Fibroblast of lung (primary cell): ENCODE measurements around the gene CAMK1G. TPM values are rescaled to one million over a fixed set of nuclear protein-coding genes. Genes with fewer than 3 reads are reported as not detected.

Experiments used
- DNase-seq, 2 donors: peaks; one replicate each; pipeline versions ENCODE4 v3.0.0 to v3.0.0-alpha.2; 2010; ENCODE audit warnings: low read depth in 2 of 2
- H2AFZ ChIP-seq: 2 replicates; pipeline ENCODE4 v1.5.1; 2012; ENCODE audit warnings: low read length, control low read depth, inconsistent platforms
- H3K27ac ChIP-seq: 2 replicates; pipeline ENCODE4 v1.5.1; 2011; ENCODE audit warnings: low read length, control low read depth; ENCODE audit not compliant: insufficient read depth
- H3K27me3 ChIP-seq: 2 replicates; pipeline ENCODE4 v1.5.1; 2011; ENCODE audit warnings: mild to moderate bottlenecking, low read length; ENCODE audit not compliant: control insufficient read depth, insufficient read depth
- H3K36me3 ChIP-seq: 2 replicates; pipeline ENCODE4 v1.5.1; 2011; ENCODE audit warnings: low read length; ENCODE audit not compliant: control insufficient read depth, insufficient read depth
- H3K4me1 ChIP-seq: 2 replicates; pipeline ENCODE4 v1.5.1; 2011; ENCODE audit warnings: low read length; ENCODE audit not compliant: control insufficient read depth, insufficient read depth; ENCODE audit errors: extremely low read depth
- H3K4me2 ChIP-seq: 2 replicates; pipeline ENCODE4 v1.5.1; 2011; ENCODE audit warnings: low read length, control low read depth; ENCODE audit not compliant: insufficient read depth; ENCODE audit errors: extremely low read depth
- H3K4me3 ChIP-seq, 4 experiments: fragments of 200-600 bp in 1 of 4; sonication (generic) in 1 of 4; replicated peaks in 1 of 4; 2 replicates each; pipeline ENCODE4 v1.5.1; 2011 to 2016; ENCODE audit warnings: low read length in 4 of 4, low read depth in 3 of 4, mild to moderate bottlenecking in 3 of 4, control low read depth in 2 of 4, inconsistent platforms in 1 of 4, mixed read lengths in 1 of 4; ENCODE audit not compliant: insufficient read depth in 1 of 4; ENCODE audit errors: control extremely low read depth in 1 of 4
- H3K79me2 ChIP-seq: 2 replicates; pipeline ENCODE4 v1.5.1; 2012; ENCODE audit warnings: mild to moderate bottlenecking, low read length, inconsistent platforms; ENCODE audit not compliant: control insufficient read depth, insufficient read depth
- H3K9ac ChIP-seq: 2 replicates; pipeline ENCODE4 v1.5.1; 2011; ENCODE audit warnings: mild to moderate bottlenecking, low read length, control low read depth; ENCODE audit not compliant: insufficient read depth
- H3K9me3 ChIP-seq: 2 replicates; pipeline ENCODE4 v1.5.1; 2012; ENCODE audit warnings: low read depth, low read length; ENCODE audit not compliant: control insufficient read depth, insufficient read depth
- H4K20me1 ChIP-seq: 2 replicates; pipeline ENCODE4 v1.5.1; 2011; ENCODE audit warnings: low read length; ENCODE audit not compliant: control insufficient read depth, insufficient read depth; ENCODE audit errors: extremely low read depth
- EZH2 ChIP-seq: IDR thresholded peaks from 2 replicates; pipeline ENCODE4 v1.5.1; 2012; ENCODE audit warnings: low read length, control low read depth, mild to moderate bottlenecking; ENCODE audit errors: missing control alignments
- polyA plus RNA-seq, 2 donors: library from polyadenylated mRNA; depleted of rRNA in 1 of 2; stranded (reverse) in 1 of 2; unstranded in 1 of 2; fragments of >200 nt; gene quantifications; 2 replicates each; pipeline ENCODE4 v1.2.1, GENCODE V29; 2011 to 2012; ENCODE audit warnings: missing spikeins in 1 of 2
- total RNA-seq: library from RNA; depleted of rRNA; stranded (reverse); fragments of >200 nt; gene quantifications from 2 replicates; pipeline ENCODE4 v1.2.1, GENCODE V29; 2014
- TF ChIP-seq, protein P1 (sequence below), 2 donors: IDR thresholded peaks in 1 of 2; conservative IDR thresholded peaks in 1 of 2; 1 replicate in 1 of 2; 2 replicates in 1 of 2; pipeline ENCODE4 v1.5.1; 2011 to 2012; ENCODE audit warnings: low read length in 2 of 2, control low read depth in 1 of 2, inconsistent platforms in 1 of 2, low read depth in 1 of 2, mild to moderate bottlenecking in 1 of 2

Gene CAMK1G
- total and polyA plus RNA-seq, 2 donors (not counting 1 experiment from before 2014, with no cell fraction given), result 0.96 to 1.7 TPM

DNA sequence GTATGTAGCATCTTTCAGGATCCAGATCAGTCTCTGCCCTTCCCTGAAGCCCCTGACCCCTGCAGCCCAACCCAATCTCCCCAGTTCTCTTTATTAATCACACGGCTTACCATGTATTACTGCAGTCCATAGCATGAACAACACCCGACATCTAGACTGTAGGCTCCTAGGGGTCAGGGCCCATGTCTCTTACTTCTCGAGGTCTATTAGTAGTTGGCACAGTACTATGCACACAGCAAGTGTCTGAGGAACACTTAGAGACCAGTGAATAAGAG is 27.1 kb downstream of the CAMK1G start:
- Histone ChIP-seq H3K27me3 (no peaks in the 10 kb centered on the region), H3K9ac (no peak overlapping the region), H3K4me3 (no peak overlapping the region), H4K20me1 (no peaks in the 10 kb centered on the region), H3K79me2 (no peaks in the 10 kb centered on the region), H2AFZ (no peak overlapping the region), H3K36me3 (no peaks in the 10 kb centered on the region), H3K4me1 (no peaks in the 10 kb centered on the region), H3K27ac (no peak overlapping the region), H3K4me2 (no peak overlapping the region), H3K9me3 (no peaks in the 10 kb centered on the region)
- DNase-seq, result no peak
- TF ChIP-seq, protein P1, sequence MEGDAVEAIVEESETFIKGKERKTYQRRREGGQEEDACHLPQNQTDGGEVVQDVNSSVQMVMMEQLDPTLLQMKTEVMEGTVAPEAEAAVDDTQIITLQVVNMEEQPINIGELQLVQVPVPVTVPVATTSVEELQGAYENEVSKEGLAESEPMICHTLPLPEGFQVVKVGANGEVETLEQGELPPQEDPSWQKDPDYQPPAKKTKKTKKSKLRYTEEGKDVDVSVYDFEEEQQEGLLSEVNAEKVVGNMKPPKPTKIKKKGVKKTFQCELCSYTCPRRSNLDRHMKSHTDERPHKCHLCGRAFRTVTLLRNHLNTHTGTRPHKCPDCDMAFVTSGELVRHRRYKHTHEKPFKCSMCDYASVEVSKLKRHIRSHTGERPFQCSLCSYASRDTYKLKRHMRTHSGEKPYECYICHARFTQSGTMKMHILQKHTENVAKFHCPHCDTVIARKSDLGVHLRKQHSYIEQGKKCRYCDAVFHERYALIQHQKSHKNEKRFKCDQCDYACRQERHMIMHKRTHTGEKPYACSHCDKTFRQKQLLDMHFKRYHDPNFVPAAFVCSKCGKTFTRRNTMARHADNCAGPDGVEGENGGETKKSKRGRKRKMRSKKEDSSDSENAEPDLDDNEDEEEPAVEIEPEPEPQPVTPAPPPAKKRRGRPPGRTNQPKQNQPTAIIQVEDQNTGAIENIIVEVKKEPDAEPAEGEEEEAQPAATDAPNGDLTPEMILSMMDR (conservative IDR thresholded peaks at IDR 0.05 in 1 of 2, IDR thresholded peaks at IDR 0.05 in 1 of 2; ENCODE audit: low read depth in 1 of 2, low read length in 2 of 2), result no peak
- TF ChIP-seq EZH2, result no peak

DNA sequence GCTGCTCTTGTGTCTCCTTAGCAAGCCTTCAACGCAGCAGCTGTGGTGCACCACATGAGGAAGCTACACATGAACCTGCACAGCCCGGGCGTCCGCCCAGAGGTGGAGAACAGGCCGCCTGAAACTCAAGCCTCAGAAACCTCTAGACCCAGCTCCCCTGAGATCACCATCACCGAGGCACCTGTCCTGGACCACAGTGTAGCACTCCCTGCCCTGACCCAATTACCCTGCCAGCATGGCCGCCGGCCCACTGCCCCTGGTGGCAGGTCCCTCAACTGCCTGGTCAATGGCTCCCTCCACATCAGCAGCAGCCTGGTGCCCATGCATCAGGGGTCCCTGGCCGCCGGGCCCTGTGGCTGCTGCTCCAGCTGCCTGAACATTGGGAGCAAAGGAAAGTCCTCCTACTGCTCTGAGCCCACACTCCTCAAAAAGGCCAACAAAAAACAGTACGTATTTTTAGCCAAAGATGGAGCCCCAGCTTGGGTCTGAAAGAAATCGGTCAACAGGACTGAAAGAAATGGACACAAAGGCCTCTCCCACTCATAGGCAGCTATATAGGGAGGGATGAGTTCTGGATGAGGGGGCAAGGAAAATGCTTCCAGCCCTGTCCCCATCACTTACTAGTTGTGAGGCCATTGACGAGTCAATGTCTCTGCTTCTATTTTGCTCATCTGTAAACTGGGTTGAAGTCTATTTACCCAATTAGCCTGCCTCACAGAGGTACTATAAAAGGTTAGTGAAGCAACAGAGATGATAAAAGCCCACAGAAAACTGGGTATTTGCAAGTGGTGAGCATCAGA is 28.5 kb downstream of the CAMK1G start:
- no peaks in the 10 kb centered on the region for H3K27me3 ChIP-seq
- no peaks in the 10 kb centered on the region for H3K79me2 ChIP-seq
- H2AFZ ChIP-seq, result no peak overlapping the region
- no peak overlapping the region for H3K4me2 ChIP-seq
- H3K36me3 ChIP-seq, result no peaks in the 10 kb centered on the region
- no peak overlapping the region for H3K27ac ChIP-seq
- H3K9me3 ChIP-seq, result no peaks in the 10 kb centered on the region
- no peak overlapping the region for H3K9ac ChIP-seq
- no peak overlapping the region for H3K4me3 ChIP-seq
- H3K4me1 ChIP-seq, result no peaks in the 10 kb centered on the region
- no peak for TF ChIP-seq EZH2
- TF ChIP-seq, protein P1 (conservative IDR thresholded peaks at IDR 0.05 in 1 of 2, IDR thresholded peaks at IDR 0.05 in 1 of 2; ENCODE audit: low read depth in 1 of 2, low read length in 2 of 2), result no peak
- no peaks in the 10 kb centered on the region for H4K20me1 ChIP-seq
- no peak for DNase-seq

DNA sequence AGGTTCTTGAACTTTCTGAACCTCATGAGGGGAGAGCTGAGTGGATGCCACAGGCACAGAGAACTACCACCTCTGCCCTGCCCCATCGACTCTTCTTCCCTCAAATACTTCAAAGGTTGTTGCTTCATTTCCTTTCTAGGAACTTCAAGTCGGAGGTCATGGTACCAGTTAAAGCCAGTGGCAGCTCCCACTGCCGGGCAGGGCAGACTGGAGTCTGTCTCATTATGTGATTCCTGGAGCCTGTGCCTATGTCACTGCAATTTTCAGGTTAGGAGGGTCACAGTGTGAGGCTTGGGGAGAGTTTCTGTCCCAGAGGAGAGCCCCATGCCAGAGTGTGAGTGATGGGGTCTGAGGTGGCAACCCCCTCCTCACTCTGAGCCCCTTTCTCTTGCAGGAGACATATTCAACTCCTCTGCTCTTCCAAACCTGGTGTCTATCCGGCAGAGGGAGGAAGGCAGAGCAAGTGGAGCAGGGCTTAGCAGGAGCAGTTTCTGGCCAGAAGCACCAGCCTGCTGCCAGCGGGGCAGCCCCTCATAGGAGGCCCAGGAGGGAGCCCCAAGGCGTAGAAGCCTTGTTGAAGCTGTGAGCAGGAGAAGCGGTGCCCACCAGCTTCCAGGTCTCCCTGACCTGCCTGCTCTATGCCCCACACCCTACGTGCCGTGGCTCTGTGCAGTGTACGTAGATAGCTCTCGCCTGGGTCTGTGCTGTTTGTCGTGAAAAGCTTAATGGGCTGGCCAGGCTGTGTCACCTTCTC is 29.3 kb downstream of the CAMK1G start:
- Histone ChIP-seq H3K4me2 (no peak overlapping the region), H2AFZ (no peak overlapping the region), H3K4me3 (no peak overlapping the region), H4K20me1 (no peaks in the 10 kb centered on the region), H3K9me3 (no peaks in the 10 kb centered on the region), H3K36me3 (no peaks in the 10 kb centered on the region), H3K79me2 (no peaks in the 10 kb centered on the region), H3K27ac (no peak overlapping the region), H3K9ac (no peak overlapping the region), H3K4me1 (no peaks in the 10 kb centered on the region), H3K27me3 (no peaks in the 10 kb centered on the region)
- TF ChIP-seq EZH2, result no peak
- TF ChIP-seq, protein P1 (conservative IDR thresholded peaks at IDR 0.05 in 1 of 2, IDR thresholded peaks at IDR 0.05 in 1 of 2; ENCODE audit: low read depth in 1 of 2, low read length in 2 of 2), result no peak
- no peak for DNase-seq
